Liver (tissue), 3 donors: ENCODE measurements around the gene RGS12.

ENCODE experiments used
- JUND ChIP-seq, 2 donors: IDR thresholded peaks; 2 replicates each; pipeline ENCODE4 v1.6.1; 2016; ENCODE audit warnings: antibody characterized with exemption in 2 of 2
- NR2F2 ChIP-seq: IDR thresholded peaks from 2 replicates; pipeline ENCODE4 v1.6.1; 2016; ENCODE audit warnings: antibody characterized with exemption
- RXRA ChIP-seq, 2 donors: IDR thresholded peaks; 2 replicates each; pipeline ENCODE4 v1.6.1; 2017 to 2018; ENCODE audit warnings: antibody characterized with exemption in 2 of 2, mild to moderate bottlenecking in 1 of 2
- TAF1 ChIP-seq: conservative IDR thresholded peaks from 2 replicates; pipeline ENCODE4 v1.6.1; 2016; ENCODE audit warnings: antibody characterized with exemption, mild to moderate bottlenecking
- YY1 ChIP-seq: IDR thresholded peaks from 2 replicates; pipeline ENCODE4 v1.6.1; 2016; ENCODE audit warnings: antibody characterized with exemption, mild to moderate bottlenecking
- TF ChIP-seq, protein P1 (sequence below): fragments of 150-350 bp; IDR thresholded peaks from 2 replicates; pipeline ENCODE4 v1.5.1; 2017; ENCODE audit warnings: improper control_type of control experiment, low read depth, low read length; ENCODE audit not compliant: missing input control
- TF ChIP-seq, protein P2 (sequence below): IDR thresholded peaks from 2 replicates; pipeline ENCODE4 v1.6.1; 2016; ENCODE audit warnings: antibody characterized with exemption, mild to moderate bottlenecking
- TF ChIP-seq, protein P3 (sequence below): IDR thresholded peaks from 2 replicates; pipeline ENCODE4 v1.6.1; 2016; ENCODE audit warnings: antibody characterized with exemption
- TF ChIP-seq, protein P4 (sequence below): IDR thresholded peaks from 2 replicates; pipeline ENCODE4 v1.6.1; 2016; ENCODE audit warnings: antibody characterized with exemption
- donor health status: healthy.
- donor health status: healthy.

GRCh38 chr4:3340700-3341083, 47.9 kb downstream of the RGS12 start:
- TF ChIP-seq, protein P1, sequence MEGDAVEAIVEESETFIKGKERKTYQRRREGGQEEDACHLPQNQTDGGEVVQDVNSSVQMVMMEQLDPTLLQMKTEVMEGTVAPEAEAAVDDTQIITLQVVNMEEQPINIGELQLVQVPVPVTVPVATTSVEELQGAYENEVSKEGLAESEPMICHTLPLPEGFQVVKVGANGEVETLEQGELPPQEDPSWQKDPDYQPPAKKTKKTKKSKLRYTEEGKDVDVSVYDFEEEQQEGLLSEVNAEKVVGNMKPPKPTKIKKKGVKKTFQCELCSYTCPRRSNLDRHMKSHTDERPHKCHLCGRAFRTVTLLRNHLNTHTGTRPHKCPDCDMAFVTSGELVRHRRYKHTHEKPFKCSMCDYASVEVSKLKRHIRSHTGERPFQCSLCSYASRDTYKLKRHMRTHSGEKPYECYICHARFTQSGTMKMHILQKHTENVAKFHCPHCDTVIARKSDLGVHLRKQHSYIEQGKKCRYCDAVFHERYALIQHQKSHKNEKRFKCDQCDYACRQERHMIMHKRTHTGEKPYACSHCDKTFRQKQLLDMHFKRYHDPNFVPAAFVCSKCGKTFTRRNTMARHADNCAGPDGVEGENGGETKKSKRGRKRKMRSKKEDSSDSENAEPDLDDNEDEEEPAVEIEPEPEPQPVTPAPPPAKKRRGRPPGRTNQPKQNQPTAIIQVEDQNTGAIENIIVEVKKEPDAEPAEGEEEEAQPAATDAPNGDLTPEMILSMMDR: peak; percentile 58
- TF ChIP-seq YY1: no peak
- TF ChIP-seq, protein P2, sequence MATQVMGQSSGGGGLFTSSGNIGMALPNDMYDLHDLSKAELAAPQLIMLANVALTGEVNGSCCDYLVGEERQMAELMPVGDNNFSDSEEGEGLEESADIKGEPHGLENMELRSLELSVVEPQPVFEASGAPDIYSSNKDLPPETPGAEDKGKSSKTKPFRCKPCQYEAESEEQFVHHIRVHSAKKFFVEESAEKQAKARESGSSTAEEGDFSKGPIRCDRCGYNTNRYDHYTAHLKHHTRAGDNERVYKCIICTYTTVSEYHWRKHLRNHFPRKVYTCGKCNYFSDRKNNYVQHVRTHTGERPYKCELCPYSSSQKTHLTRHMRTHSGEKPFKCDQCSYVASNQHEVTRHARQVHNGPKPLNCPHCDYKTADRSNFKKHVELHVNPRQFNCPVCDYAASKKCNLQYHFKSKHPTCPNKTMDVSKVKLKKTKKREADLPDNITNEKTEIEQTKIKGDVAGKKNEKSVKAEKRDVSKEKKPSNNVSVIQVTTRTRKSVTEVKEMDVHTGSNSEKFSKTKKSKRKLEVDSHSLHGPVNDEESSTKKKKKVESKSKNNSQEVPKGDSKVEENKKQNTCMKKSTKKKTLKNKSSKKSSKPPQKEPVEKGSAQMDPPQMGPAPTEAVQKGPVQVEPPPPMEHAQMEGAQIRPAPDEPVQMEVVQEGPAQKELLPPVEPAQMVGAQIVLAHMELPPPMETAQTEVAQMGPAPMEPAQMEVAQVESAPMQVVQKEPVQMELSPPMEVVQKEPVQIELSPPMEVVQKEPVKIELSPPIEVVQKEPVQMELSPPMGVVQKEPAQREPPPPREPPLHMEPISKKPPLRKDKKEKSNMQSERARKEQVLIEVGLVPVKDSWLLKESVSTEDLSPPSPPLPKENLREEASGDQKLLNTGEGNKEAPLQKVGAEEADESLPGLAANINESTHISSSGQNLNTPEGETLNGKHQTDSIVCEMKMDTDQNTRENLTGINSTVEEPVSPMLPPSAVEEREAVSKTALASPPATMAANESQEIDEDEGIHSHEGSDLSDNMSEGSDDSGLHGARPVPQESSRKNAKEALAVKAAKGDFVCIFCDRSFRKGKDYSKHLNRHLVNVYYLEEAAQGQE: no peak
- TF ChIP-seq JUND (IDR thresholded peaks at IDR 0.05): no peak
- no peak for TF ChIP-seq NR2F2
- TF ChIP-seq TAF1: no peak
- TF ChIP-seq, protein P3, sequence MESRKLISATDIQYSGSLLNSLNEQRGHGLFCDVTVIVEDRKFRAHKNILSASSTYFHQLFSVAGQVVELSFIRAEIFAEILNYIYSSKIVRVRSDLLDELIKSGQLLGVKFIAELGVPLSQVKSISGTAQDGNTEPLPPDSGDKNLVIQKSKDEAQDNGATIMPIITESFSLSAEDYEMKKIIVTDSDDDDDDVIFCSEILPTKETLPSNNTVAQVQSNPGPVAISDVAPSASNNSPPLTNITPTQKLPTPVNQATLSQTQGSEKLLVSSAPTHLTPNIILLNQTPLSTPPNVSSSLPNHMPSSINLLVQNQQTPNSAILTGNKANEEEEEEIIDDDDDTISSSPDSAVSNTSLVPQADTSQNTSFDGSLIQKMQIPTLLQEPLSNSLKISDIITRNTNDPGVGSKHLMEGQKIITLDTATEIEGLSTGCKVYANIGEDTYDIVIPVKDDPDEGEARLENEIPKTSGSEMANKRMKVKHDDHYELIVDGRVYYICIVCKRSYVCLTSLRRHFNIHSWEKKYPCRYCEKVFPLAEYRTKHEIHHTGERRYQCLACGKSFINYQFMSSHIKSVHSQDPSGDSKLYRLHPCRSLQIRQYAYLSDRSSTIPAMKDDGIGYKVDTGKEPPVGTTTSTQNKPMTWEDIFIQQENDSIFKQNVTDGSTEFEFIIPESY: no peak
- TF ChIP-seq, protein P4, sequence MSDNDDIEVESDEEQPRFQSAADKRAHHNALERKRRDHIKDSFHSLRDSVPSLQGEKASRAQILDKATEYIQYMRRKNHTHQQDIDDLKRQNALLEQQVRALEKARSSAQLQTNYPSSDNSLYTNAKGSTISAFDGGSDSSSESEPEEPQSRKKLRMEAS: no peak
- TF ChIP-seq RXRA (IDR thresholded peaks at IDR 0.05): no peak
